Inflammatory macrophage (primary cell): ENCODE measurements around the gene CWF19L1.

Source experiments
- DNase-seq, 2 donors: peaks; one replicate each; pipeline ENCODE4 v3.0.0-alpha.2; 2020 to 2022

CWF19L1 gene

GRCh38 chr10:100248820-100249219, 18.6 kb downstream of the CWF19L1 start:
- DNase-seq = no peak

- DNase-seq = no peak
Measured at GRCh38 chr10:100245484-100246220, 21.8 kb downstream of the CWF19L1 start.

- no peak for DNase-seq
Measured at GRCh38 chr10:100239851-100240250, 27.6 kb downstream of the CWF19L1 start.

- no peak for DNase-seq
Measured at GRCh38 chr10:100238429-100238828, 29.0 kb downstream of the CWF19L1 start.

GRCh38 chr10:100232101-100232500, 35.3 kb downstream of the CWF19L1 start:
- DNase-seq = no peak

- DNase-seq = no peak
Measured at GRCh38 chr10:100229819-100230422, 37.5 kb downstream of the CWF19L1 start.

GRCh38 chr10:100223879-100224278, 43.6 kb downstream of the CWF19L1 start:
- DNase-seq = no peak

GRCh38 chr10:100222529-100222928, 44.9 kb downstream of the CWF19L1 start:
- DNase-seq = no peak

- DNase-seq = no peak
Measured at GRCh38 chr10:100216006-100216405, 51.4 kb downstream of the CWF19L1 start.

- DNase-seq = no peak
Measured at GRCh38 chr10:100209303-100209702, 58.1 kb downstream of the CWF19L1 start.

- no peak for DNase-seq
Measured at GRCh38 chr10:100208276-100208675, 59.2 kb downstream of the CWF19L1 start.

- DNase-seq = no peak
Measured at GRCh38 chr10:100204370-100204769, 63.1 kb downstream of the CWF19L1 start.

- DNase-seq = no peak
Measured at GRCh38 chr10:100201549-100201948, 65.9 kb downstream of the CWF19L1 start.

GRCh38 chr10:100194711-100195110, 72.7 kb downstream of the CWF19L1 start:
- DNase-seq = no peak

- peak; percentile 83 to 85 for DNase-seq
Measured at GRCh38 chr10:100192350-100192749, 75.1 kb downstream of the CWF19L1 start.

GRCh38 chr10:100186253-100187212, 80.9 kb downstream of the CWF19L1 start:
- DNase-seq = peak in 1 of 2 donors; percentile 29

GRCh38 chr10:100185364-100186252, 81.8 kb downstream of the CWF19L1 start, which contains the start of gene ERLIN1:
ERLIN1 (minus strand) TSS chr10:100186029; CDS start chr10:100185626, 403 bp downstream.
- DNase-seq = peak; percentile 94 to 96

GRCh38 chr10:100184840-100185239, 82.6 kb downstream of the CWF19L1 start:
- peak in 1 of 2 donors; percentile 25 for DNase-seq

GRCh38 chr10:100184426-100184825, 83.0 kb downstream of the CWF19L1 start:
- no peak for DNase-seq

GRCh38 chr10:100183481-100183880, 84.0 kb downstream of the CWF19L1 start:
- peak; percentile 75 to 88 for DNase-seq

- DNase-seq = no peak
Measured at GRCh38 chr10:100182908-100183307, 84.5 kb downstream of the CWF19L1 start.
